Thyroid gland (tissue), 4 donors: Measurements from ENCODE around the gene CDHR1. TPM values are rescaled to one million over a fixed set of nuclear protein-coding genes. Genes with fewer than 3 reads are reported as not detected.

ENCODE experiments used
- DNase-seq, 2 donors: peaks; one replicate each; pipeline ENCODE4 v3.0.0-alpha.2; 2019
- H3K27ac ChIP-seq, 3 donors: fragments of 200-600 bp; sonication (generic); 1 replicate in 2 of 3; 2 replicates in 1 of 3; pipeline ENCODE4 v1.5.1; 2016 to 2019; ENCODE audit warnings: mild to moderate bottlenecking in 1 of 3, moderate library complexity in 1 of 3
- H3K27me3 ChIP-seq: fragments of 200-600 bp; sonication (generic); one replicate; pipeline ENCODE4 v1.5.1; 2019
- H3K36me3 ChIP-seq, 2 donors: fragments of 200-600 bp; sonication (generic); one replicate each; pipeline ENCODE4 v1.5.1; 2016 to 2019
- H3K4me1 ChIP-seq, 2 donors: fragments of 200-600 bp; sonication (generic); one replicate each; pipeline ENCODE4 v1.5.1; 2017 to 2019
- H3K4me3 ChIP-seq, 3 donors: fragments of 200-600 bp; sonication (generic); replicated peaks in 1 of 3; 1 replicate in 2 of 3; 2 replicates in 1 of 3; pipeline ENCODE4 v1.5.1; 2016; ENCODE audit warnings: mild to moderate bottlenecking in 1 of 3
- H3K9me3 ChIP-seq: fragments of 200-600 bp; sonication (generic); one replicate; pipeline ENCODE4 v1.5.1; 2017
- POLR2A ChIP-seq, 2 donors: fragments of 450-650 bp; IDR thresholded peaks; one replicate each; pipeline ENCODE4 v1.6.1; 2017; ENCODE audit warnings: antibody characterized with exemption in 2 of 2, mild to moderate bottlenecking in 2 of 2, moderate library complexity in 1 of 2
- WGBS, 2 donors: methylation state at CpG; one replicate each; pipeline ENCODE4 v1.1.5; 2017; 5-methylcytosine and 5-hydroxymethylcytosine counted together
- intact Hi-C: fragments of 100-400 bp; cut with DNase I; formaldehyde crosslinking; loops from one replicate; pipeline ENCODE4 v1.15.1; 2023
- total RNA-seq, 4 donors: library from RNA; depleted of rRNA; stranded (reverse); fragments of >200 nt; gene quantifications; one replicate each; pipeline ENCODE4 v1.2.3, GENCODE V29; 2016
- TF ChIP-seq, protein P1 (sequence below), 6 experiments: fragments of 200-600 bp in 3 of 6; fragments of 450-650 bp in 3 of 6; sonication (generic) in 3 of 6; IDR thresholded peaks; one replicate each; pipeline ENCODE4 v1.5.1; 2016 to 2019; ENCODE audit warnings: antibody characterized with exemption in 6 of 6, mild to moderate bottlenecking in 2 of 6, inconsistent platforms in 1 of 6, moderate library complexity in 1 of 6

The CDHR1 gene
- total RNA-seq, 4 donors from 2014 or later = 0.17 TPM; not detected in 3

DNA sequence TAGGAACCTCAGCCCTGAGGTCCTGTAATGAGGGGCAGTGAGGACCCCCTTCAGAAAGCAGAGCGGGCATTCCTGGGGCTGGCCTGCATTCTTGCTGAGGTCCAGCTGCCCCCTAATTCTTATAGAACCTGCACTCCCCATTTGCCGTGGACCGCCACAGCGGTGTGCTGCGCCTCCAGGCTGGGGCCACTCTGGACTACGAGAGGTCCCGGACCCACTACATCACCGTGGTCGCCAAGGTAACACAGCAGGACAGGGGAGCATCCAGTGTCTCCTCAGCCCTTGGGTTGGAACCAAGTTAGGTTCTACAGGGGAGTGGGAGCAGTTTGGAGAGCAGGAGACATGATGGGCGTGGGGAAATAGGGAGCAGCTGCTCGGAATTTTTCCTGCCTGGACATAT lies 7.3 kb downstream of the CDHR1 start:
- Histone ChIP-seq H3K36me3 (no peaks in the 10 kb centered on the region), H3K4me1 (peaks cover 0 to 6% of the 10 kb centered on the region in 2 donors), H3K4me3 (no peak overlapping the region), H3K9me3 (no peaks in the 10 kb centered on the region), H3K27ac (no peak overlapping the region), H3K27me3 (no peaks in the 10 kb centered on the region)
- intact Hi-C loops = no loop called here
- WGBS, 2 donors = 84 to 93% methylated on average over 9 to 11 of the region's 11 CpGs
- TF ChIP-seq, protein P1, sequence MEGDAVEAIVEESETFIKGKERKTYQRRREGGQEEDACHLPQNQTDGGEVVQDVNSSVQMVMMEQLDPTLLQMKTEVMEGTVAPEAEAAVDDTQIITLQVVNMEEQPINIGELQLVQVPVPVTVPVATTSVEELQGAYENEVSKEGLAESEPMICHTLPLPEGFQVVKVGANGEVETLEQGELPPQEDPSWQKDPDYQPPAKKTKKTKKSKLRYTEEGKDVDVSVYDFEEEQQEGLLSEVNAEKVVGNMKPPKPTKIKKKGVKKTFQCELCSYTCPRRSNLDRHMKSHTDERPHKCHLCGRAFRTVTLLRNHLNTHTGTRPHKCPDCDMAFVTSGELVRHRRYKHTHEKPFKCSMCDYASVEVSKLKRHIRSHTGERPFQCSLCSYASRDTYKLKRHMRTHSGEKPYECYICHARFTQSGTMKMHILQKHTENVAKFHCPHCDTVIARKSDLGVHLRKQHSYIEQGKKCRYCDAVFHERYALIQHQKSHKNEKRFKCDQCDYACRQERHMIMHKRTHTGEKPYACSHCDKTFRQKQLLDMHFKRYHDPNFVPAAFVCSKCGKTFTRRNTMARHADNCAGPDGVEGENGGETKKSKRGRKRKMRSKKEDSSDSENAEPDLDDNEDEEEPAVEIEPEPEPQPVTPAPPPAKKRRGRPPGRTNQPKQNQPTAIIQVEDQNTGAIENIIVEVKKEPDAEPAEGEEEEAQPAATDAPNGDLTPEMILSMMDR (IDR thresholded peaks at IDR 0.05) = no peak
- no peak for TF ChIP-seq POLR2A (IDR thresholded peaks at IDR 0.05)
- no peak for DNase-seq

DNA sequence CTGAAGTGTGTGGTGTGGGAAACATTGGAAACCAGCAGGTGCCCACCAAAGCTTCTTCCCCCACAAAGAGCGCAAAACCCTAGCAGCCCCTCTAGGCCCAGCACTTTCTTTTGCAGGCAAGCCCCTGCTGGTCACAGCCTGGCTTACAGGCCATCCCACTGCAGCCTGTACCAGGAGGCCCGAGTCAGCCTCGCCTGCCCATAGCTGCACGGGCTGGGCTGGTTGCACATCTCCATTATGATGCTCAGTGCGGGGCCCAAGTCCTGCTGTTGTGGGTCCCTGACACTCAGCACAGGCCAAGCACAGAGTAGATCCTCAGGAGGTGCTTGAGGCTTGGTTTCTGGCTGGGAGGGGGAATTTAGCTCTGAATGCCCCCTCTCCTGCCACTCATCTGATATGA lies 8.0 kb downstream of the CDHR1 start:
- Histone ChIP-seq H3K36me3 (no peaks in the 10 kb centered on the region), H3K9me3 (no peaks in the 10 kb centered on the region), H3K4me3 (no peak overlapping the region), H3K4me1 (no peaks in the 10 kb centered on the region), H3K27ac (no peak overlapping the region), H3K27me3 (no peaks in the 10 kb centered on the region)
- WGBS, 2 donors = 81 to 100% methylated on average over 1 to 5 of the region's 5 CpGs
- intact Hi-C loops = no loop called here
- DNase-seq = no peak
- TF ChIP-seq POLR2A (IDR thresholded peaks at IDR 0.05) = no peak
- TF ChIP-seq, protein P1 (IDR thresholded peaks at IDR 0.05) = no peak

DNA sequence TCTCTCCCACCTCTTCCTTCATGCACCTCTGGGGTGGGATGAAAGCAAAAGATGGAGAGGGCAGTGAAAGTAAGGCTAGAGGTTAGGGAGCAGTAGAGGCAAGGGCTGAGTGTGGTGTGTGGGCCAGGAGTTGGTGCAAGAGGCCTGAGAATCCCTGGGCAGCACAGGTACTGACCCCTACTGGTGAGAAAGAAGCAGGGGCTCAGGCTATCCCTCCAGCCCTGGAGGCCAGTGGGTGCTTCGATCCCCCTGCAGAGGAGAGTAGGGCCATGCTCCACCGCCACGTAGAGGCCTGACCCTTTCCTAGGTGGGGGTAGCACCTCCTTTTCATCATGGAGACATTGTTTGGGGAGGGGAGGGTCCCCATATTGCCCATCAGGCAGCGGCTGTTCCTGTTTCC lies 9.8 kb downstream of the CDHR1 start:
- TF ChIP-seq, protein P1 (IDR thresholded peaks at IDR 0.05) = peak in 1 of 6 experiments; percentile 15
- TF ChIP-seq POLR2A (IDR thresholded peaks at IDR 0.05) = no peak
- no peaks in the 10 kb centered on the region for H3K4me1 ChIP-seq
- no peak overlapping the region for H3K27ac ChIP-seq
- no peaks in the 10 kb centered on the region for H3K9me3 ChIP-seq
- H3K36me3 ChIP-seq = no peaks in the 10 kb centered on the region
- no peak overlapping the region for H3K4me3 ChIP-seq
- DNase-seq = no peak
- no peaks in the 10 kb centered on the region for H3K27me3 ChIP-seq
- WGBS, 2 donors = 81 to 84% methylated on average over 4 of the region's 4 CpGs
- intact Hi-C loops = no loop called here

DNA sequence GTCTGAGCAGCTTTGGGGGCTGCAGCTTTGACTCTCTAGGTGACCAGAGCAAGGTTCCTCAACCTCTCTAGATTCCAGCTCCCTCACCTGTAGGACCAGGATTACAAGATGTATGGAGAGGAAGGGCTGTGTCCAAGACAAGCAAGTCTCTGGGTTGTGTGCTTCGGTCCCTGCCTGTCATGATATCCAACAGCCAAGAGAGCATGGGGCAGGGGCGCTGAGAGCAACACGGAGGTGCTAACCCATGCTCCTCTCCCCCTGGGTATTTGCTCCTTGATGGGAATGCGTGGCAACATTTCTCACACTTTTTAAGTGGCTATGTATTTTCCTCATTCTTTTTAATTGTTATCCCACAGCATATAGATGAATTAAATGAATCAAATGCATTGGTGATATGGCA lies 10.3 kb downstream of the CDHR1 start:
- WGBS, 2 donors = 80 to 89% methylated on average over 4 of the region's 4 CpGs
- H3K4me3 ChIP-seq = no peak overlapping the region
- no peak for DNase-seq
- no peaks in the 10 kb centered on the region for H3K9me3 ChIP-seq
- no peak for TF ChIP-seq POLR2A (IDR thresholded peaks at IDR 0.05)
- TF ChIP-seq, protein P1 (IDR thresholded peaks at IDR 0.05) = no peak
- H3K4me1 ChIP-seq = no peaks in the 10 kb centered on the region
- intact Hi-C loops = loop anchor here (5.0 kb wide), 1 partner anchor 57 kb away; no protein-coding TSS in a partner anchor
- H3K36me3 ChIP-seq = no peaks in the 10 kb centered on the region
- H3K27me3 ChIP-seq = no peaks in the 10 kb centered on the region
- H3K27ac ChIP-seq = no peak overlapping the region

DNA sequence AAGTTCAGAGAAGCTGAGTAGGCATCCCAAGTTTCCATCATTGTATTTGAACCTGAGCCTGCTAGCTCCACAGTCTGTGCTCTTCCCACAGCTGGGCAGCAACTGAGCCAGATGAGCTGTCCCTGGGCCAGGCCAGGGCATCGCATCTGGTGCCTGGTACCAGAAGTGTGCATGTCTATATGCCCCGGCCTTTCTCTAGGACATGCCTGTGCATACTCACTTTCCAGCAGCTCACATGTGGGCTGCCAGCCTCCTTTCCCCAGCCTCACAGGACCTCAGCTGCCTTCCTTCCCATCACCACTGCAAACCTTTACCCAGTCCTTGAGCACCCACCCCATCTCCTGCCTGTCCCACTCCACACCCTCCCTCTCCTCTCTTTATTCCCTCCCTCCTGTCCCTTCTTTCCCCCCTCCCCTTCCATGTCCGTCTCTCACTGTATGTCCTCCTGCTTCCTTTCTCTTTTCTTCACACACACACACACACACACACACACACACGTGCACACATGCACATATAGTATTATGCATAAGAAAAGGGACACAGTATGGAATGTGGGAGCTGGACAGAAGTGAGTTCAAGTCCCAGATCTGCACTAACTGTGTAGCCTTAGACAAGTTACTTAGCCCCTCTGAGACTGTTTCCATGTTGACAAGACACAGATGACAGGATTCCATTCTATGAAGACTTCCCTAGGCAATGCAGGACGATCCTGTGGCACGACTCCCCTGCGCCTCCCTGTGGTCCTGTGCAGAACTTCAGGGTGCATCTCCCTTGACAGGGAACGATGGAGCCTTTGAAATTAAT lies 10.9 kb downstream of the CDHR1 start:
- DNase-seq = peak; percentile 59 to 65
- Histone ChIP-seq H3K4me3 (no peak overlapping the region), H3K4me1 (no peaks in the 10 kb centered on the region), H3K9me3 (no peaks in the 10 kb centered on the region), H3K36me3 (no peaks in the 10 kb centered on the region), H3K27ac (no peak overlapping the region), H3K27me3 (no peaks in the 10 kb centered on the region)
- intact Hi-C loops = loop anchor here (5.0 kb wide), 1 partner anchor 58 kb away; no protein-coding TSS in a partner anchor
- WGBS, 2 donors = 32 to 35% methylated on average over 8 of the region's 8 CpGs
- no peak for TF ChIP-seq POLR2A (IDR thresholded peaks at IDR 0.05)
- TF ChIP-seq, protein P1 (IDR thresholded peaks at IDR 0.05) = peak in 5 of 6 experiments; percentile 53 to 78 (median 68)
